GM21737 (cell line): ENCODE data around the gene RASGRP3.
"Not testable (repeated sequence)": the region's sequence is repeated elsewhere in the genome, so short reads cannot be mapped to it uniquely, and the experiment has no call there.

Experiments used
- ATAC-seq: cut with Tn5 transposase; IDR thresholded peaks from one replicate; pipeline ENCODE4 v1.9.1; 2021; ENCODE audit warnings: mild to moderate bottlenecking, moderate library complexity; ENCODE audit not compliant: unreplicated experiment

The RASGRP3 gene

GRCh38 chr2:33453905-33454479, 22.5 kb upstream of the RASGRP3 start:
- ATAC-seq, result no peak

DNA sequence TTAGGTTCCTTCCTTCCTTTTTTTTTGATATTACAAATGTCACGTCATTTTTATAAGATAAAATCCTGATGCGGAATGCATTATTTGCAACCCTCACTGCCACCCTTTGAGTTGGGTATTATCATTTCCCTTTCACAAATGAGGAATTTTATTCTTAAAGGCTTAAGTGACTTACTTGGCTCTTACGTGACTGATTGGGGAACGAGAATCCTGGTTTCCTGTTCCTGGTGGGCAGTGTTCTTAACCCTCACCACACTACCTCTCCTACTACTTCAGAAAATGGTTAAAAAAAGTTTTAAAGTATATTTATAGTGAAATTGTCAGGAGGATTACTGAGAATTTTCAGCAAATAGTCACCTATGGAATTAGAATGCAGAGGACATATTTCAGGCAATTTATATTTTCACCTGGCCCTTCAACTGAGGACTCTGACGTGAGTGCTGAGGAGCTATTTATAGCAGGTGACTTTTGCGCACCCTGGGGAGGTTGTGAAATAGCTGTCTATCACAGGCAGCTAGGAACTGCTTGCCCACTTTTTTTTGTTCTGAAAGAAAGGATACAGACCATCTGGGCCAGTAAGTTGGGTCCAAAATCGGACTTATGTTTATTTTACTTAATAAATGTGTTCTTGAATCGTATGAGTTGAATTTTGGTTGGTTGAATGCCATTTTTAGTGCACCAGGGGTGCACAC, 18.7 kb upstream of the RASGRP3 start:
- ATAC-seq, result peak; percentile 95

DNA sequence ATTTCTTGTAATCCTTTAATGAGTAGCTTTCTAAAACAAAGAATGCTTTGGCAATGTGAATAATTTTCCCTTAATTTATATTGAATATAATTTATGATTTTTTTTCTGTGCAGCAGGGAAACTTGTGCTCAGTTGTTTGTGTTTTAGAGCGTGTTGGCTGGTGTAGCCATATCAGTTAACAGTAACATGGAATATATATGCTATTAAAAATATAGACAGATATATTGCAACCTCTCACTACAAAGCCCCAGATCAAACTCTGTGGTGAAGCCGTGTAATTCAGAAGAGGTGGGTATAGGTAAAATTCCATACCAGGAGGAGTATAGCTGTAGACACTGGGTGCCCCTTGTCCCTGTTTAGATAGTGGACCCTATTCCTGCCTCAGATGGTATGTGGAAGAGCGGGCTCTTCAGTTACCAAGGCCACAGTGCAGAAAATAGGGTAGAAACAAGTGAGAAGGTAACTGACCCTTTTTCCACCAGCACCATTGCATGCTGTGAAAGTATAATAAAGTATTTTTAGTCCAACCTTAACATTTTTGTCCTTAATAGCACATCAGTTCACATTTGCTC, 18.1 kb upstream of the RASGRP3 start:
- ATAC-seq, result no peak

DNA sequence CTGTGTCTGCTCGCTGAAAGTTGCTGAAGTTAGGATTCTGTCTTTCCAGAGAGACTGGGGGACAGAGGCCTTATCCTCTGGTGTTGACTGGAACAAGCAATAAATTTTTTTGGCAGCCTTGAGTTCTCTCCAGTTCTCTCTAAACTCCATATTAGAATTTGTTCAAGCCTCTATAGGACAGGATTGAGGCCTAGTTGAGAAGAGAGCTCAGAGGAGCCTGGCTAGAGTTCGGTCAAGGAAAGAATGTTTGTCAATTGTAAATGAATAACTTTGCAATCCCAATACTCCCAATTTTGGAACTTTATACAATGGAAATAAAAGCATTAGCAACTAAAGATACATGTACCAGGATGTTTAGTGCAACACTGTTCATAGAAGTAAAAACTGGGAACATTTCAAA, 16.7 kb upstream of the RASGRP3 start:
- no peak for ATAC-seq

- not testable (repeated sequence) for ATAC-seq
Observed at GRCh38 chr2:33462512-33462911, 13.9 kb upstream of the RASGRP3 start.

- no peak for ATAC-seq
Observed at GRCh38 chr2:33467413-33467812, 9.0 kb upstream of the RASGRP3 start.

- ATAC-seq, result no peak
Observed at GRCh38 chr2:33469238-33469637, 7.2 kb upstream of the RASGRP3 start.

GRCh38 chr2:33475224-33476130, 972 bp upstream of the RASGRP3 start:
- peak; percentile 47 for ATAC-seq

- ATAC-seq, result no peak
Observed at GRCh38 chr2:33476793-33477190, 343 bp downstream of the RASGRP3 start.

GRCh38 chr2:33477473-33478468, 1.3 kb downstream of the RASGRP3 start:
- ATAC-seq, result peak; percentile 36

GRCh38 chr2:33478968-33479731, 2.7 kb downstream of the RASGRP3 start:
- no peak for ATAC-seq

DNA sequence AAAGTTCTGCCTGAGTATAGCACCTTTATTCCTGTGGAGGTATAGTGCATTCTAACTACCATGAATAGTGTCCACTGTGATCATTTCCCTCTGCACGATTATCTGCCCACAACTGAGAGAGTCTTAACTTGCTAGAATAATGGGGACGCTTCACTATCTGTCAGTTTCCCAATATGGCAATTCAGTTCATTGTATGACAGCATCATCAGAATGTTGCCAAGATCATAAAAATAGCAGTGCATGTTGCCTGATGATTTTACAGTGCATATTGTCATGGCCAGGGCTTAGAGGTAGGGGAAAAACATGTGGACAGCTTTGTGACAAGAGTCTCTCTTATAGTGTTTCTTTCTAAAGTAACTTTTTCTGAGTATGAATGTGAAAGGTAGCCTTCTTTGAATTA, 6.1 kb downstream of the RASGRP3 start:
- no peak for ATAC-seq

GRCh38 chr2:33484042-33484621, 7.7 kb downstream of the RASGRP3 start:
- no peak for ATAC-seq

DNA sequence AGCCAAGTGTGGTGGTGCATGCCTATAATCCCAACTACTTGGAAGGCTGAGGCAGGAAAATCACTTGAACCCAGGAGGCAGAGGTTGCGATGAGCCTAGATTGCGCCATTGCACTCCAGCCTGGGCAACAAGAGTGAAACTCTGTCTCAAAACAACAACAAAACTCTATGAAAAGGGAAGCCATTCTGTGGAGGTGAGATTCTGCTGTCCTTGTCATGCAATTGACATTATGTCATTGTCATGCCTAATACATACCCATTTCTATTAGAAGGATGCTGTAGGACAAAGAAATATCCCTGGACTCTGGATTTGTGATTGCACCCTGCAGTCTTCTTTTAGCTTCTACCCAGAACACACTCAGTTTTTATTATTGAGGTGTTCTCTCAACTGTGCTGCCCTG, 8.6 kb downstream of the RASGRP3 start:
- ATAC-seq, result no peak

- no peak for ATAC-seq
Observed at GRCh38 chr2:33486544-33486943, 10.1 kb downstream of the RASGRP3 start.

GRCh38 chr2:33488178-33488690, 11.8 kb downstream of the RASGRP3 start:
- peak; percentile 27 for ATAC-seq

- ATAC-seq, result peak; percentile 43
Observed at GRCh38 chr2:33488715-33489540, 12.5 kb downstream of the RASGRP3 start.

DNA sequence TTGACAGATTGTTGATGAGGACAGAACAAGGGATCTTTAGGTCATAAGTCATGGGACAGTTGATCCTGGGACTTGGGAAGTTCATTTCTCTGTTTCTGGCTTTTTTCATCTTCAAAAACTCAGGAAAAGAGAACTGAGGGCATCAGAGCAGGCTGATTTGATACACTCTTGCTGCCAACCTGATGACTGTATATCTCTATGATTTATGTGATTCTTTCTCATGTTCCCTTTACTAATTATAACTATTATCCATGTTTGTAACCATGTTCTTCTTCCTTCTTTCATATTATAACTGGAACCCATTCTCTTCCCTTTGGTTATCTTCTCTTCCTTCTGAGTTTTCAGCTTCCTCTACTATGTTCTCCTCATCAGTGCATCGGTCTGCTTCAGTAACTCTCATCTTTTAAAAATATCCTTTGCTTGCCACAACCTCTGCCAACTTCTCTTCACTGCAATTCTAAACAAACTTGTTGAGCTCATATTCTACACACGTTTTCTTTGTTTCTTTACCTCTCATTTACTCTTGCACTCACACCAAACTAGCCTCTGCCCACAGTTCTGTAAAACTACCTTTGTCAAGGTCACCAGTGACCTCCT, 13.5 kb downstream of the RASGRP3 start:
- no peak for ATAC-seq
